HG03135 (cell line): ENCODE data around the gene RRN3.
"Not testable (repeated sequence)": the region's sequence is repeated elsewhere in the genome, so short reads cannot be mapped to it uniquely, and the experiment has no call there.

Source experiments
- ATAC-seq: cut with Tn5 transposase; IDR thresholded peaks from one replicate; pipeline ENCODE4 v1.9.1; 2021; ENCODE audit warnings: mild to moderate bottlenecking, moderate library complexity; ENCODE audit not compliant: unreplicated experiment

The RRN3 gene

DNA sequence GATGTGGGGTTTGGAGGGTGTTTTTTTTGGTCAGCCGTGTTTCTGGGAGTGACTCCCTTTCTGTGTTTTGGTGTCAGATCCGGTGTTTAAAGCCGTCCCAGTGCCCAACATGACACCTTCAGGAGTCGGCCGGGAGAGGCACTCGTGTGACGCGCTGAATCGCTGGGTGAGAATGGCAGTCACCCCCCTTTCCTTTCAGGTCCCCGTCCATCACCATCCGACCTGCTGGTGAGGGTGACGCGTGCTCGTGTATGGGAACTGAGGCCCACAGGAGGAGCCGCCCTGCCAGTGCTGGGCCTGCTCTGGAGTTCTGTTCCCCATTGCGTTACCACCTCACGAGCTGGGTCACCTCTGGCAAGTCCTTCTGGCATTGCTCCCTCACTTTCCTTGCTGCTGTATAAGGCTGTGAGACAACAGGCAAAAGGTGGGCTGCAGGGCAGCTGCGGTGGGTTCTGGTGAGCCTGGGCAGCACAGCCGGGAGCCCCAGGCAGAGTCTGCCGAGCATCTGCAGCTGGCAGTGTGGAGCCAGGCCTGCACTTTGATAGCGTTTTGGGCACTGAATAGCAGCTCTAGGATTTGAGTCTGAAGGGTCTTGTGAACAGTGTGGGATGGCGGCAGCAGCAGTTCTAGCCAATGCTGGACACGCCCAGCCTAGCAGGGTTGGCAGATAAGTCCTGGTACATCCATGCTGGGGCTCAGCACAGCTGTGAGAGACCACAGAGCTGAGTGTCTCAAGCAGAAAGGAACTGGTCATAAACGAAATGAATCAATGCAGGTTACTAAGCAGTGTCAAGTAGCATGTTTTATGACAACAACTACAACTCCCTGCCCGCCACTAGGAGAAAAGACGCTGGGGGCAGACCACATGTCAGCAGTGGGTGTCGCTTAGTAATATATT lies 65.0 kb downstream of the RRN3 start:
- ATAC-seq = not testable (repeated sequence)

DNA sequence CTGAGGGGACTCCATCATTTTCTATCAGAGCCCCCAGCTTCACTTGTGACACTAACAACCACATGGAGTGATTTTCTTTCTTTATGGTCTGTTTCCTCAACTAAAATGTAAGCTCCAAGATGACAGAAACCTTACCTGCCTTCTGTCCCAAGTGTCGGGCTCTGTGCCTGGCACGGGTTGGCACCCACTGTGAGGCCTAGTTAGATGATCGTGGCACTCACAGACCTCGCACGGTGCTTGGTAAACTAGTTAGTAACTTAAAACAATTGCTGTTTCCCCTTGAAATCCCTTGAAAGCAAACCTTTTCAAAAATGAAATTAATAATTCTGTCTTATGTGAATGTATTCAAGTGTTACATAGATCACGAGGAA lies 65.7 kb downstream of the RRN3 start:
- ATAC-seq = not testable (repeated sequence)

DNA sequence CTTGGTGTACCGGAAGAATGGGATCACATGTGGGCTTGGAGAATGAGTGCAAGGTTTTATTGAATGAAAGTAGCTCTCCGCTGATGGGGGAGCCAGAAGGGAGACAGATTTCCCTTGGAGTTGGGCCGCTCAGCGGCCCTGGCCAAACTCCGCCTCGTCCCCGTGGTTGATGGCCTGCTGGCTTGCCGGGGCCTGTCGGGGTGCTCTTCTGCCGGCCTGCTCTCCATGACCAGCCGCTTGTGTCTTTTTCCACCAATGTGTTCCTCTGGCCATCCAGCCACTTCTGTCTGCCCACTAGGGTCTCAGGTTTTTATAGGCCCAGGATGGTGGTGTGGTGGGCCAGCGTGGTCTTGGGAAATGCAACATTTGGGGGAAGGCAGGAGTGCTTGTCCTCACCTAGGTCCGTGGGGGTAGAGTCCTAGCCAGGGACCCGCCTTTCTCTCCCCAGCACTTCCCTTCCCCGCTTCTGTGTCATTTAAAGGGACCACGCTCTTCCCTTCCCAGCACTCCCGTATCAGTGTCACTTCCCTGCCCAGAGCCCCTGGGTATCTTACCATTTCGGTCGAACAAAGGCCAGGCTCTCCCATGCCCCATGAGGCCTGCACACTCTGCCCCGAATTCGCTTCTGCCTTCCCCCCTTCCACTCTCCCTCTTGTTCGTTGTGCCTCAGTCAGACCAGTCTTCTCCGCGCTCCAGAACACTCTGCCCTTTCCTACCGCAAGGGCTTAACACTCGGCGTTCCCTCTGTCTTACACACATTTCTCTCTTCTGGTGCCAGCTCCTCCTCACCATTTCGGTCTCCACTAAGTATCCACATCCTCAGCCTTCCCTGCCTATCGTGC lies 66.3 kb downstream of the RRN3 start:
- not testable (repeated sequence) for ATAC-seq

DNA sequence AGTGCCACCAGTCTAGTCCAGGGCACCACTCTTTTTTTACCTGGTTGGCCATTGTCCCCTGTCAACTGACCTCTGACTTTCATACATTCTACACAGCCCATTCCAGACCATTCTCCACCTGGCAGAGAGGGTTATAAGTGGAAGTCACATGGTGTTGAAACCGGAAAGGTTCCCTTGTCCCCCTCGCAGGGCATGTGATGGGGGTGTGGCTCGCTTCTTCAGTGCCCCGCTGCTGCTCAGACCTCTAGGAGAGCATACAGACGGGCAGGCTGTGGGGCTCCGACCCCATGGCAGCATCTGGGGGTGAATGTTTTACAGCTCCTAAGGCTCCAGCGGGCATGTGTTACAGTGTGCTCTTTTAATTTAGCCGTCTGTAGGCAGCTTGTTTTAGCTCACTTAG lies 67.0 kb downstream of the RRN3 start:
- ATAC-seq = not testable (repeated sequence)

DNA sequence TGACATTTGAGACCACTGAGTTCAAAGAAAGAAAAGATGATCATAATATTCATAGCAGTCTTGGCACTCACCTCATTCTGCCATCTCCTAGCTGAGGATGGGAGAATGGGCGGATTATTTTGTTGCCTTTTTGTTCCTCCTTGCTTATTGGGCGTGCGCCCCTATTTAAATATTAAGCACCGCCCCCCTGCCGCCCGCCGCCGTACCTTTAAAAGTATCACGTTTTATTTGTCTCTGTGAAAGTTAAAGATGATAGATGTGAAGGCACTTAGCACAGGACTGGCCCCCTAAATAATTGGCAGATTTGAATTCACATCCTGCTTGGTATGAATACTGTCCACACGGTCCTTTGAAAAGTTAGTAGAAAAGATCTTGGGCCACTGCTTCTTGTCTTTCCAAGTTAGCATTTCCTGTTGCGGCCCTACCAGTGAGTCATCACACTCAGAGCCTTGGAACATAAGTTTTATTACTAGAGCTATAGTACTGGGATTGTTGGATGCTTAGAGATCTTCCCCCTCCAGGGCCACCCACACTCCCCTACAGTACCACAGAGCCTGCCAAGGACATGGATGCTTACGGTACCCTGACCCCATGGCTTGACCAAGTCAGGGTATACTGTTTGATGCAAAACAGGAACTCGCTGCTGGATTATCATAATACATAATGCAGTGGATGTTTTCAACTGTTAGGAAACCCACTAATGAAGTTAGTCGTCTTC lies 68.7 kb downstream of the RRN3 start:
- not testable (repeated sequence) for ATAC-seq

DNA sequence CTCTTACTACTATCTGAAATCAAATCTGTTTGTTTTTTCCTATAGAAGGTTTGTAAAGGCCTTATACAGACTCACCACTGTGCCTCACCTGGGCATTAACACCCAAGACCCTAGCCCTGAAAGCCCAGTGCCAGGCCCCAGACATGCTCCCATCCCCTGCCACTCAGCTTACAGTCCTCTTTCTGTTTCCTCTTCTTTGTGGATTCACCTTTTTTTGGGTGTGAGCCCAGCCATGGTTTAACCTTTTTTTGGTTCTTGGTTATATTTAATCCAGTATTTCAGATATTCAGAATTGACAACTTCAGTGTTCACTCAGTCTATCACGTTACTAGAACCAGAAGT lies 69.2 kb downstream of the RRN3 start:
- ATAC-seq = not testable (repeated sequence)

DNA sequence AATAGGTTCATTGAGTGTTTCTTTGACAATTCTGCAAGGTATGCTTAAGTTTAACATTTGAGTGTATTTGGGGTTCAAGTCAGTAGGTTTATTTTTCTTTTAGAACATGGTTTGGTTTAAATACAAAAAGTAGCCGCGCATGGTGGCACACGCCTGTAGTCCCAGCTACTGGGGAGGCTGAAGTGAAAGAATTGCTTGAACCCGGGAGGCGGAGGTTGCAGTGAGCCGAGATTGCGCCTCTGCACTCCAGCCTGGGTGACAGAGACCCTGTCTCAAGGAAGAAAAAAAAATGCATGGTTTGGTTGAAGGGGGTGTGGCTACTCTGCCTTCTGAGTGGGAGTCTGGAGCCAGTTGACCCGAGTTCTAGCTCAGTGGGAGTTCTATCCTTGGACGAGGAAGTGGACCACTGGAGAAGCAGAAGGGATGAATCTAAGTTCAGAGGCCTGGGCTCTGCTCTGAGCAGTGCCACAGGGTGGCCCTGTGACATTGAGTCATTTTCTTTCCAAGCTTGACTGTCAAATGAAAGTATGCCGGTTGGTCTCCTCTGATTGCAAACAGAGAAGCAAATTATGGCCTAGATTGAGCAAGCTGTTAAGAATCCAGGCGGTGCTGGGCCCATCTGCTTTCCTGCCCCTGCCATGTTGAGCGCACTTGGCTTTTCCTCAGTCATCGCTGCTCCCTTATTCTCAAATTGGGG lies 70.5 kb downstream of the RRN3 start:
- not testable (repeated sequence) for ATAC-seq

DNA sequence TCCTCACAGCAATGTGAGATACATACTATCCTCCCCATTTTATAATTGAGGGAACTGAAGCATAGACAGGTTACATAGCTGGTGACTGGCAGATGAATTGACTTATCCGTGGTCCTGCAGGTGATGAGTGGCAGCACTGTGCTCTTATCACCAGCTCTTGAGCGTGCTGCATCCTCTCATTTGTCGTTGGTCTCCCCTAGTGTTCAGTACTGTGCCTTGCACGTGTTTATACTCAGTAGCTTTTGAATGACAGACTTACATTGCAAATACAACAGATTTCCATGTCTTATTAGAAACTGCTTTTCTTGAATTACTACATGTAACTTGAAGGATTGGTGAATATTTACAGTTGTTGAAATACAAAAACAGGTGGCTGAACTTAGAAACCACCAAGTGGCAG lies 71.9 kb downstream of the RRN3 start:
- peak; percentile 83 for ATAC-seq

DNA sequence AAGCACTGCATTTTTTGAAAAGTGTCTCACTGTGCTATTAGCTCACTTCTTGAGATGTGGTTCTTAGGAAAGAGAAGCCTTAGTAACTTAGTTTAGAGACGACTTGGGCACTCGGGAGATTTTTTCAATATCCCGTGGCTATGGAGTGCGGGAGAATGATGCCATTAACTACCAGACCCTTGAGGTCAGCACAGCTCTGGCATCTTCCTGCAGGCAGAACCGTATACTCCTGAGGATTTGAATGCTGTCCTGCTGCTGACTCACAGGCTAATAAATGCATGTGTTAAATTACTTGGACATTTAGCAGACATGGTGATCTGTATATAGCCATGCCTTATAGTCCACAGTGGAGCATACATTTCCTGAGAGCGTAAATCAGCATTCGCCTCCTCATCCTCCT lies 72.6 kb downstream of the RRN3 start:
- ATAC-seq = not testable (repeated sequence)

DNA sequence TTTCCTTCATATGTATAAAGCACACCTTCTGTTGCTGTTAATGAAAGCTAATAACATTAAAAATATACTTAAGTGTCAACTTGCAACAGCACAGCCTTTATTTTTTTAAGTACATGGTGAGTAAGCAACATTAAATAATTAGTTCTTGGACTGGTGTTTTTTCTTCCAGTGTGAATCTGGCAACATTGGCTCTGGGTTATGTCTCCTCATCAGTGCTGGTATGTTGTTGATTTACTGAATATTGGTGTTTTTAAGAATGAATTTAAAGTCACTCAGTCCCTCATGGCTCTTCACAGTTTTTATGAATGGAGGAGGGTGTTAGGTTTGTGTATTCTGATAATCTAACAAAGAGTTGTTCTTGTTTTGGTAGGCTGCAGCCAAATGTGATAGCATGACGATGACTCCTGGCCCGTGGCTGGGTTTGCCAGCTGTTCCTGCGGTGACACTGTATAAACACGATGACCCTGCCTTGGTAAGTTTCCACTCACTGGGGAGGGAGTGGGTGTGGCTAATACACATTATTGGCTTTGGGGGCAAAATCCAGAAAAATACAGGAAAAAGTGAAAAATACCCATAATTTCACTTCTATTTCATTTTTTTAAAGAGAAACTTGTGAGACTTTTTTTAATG lies 77.0 kb downstream of the RRN3 start:
- not testable (repeated sequence) for ATAC-seq

DNA sequence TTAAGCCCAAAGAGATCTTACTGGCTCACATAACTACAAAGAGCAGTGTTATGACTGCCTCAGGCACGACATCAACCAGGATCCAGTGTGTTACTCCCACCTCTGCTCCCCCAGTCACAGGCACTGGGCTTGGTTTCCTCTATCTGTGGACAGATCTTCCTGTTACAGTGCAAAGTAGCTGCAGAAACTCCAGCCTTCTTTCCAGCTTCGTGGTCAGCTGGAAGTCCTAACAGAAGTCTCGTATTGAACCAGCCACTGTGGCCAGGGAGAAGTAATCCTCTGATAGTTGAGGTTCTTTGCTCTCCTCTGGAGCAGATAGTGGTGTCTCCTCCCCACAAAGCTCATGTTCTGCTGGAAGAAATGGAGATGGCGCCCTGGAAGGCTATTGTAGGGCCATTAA lies 77.7 kb downstream of the RRN3 start:
- not testable (repeated sequence) for ATAC-seq

DNA sequence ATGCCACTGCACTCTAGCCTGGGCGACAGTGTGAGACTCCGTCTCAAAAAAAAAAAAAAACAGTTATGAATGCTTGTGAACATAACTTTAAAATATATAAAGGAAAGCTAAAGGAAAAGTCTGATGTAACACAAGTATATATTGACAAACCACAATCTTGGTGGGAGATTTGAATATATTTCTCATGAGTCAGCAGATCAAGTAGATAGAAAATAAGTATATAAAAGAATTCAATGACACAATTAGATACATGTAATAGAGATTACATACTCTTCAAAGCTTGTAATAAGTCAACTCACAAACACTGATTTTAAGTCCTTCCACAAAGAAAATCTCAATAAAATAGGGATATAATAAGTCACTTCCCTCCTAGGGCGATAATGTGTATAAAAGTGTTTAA lies 78.4 kb downstream of the RRN3 start:
- not testable (repeated sequence) for ATAC-seq

DNA sequence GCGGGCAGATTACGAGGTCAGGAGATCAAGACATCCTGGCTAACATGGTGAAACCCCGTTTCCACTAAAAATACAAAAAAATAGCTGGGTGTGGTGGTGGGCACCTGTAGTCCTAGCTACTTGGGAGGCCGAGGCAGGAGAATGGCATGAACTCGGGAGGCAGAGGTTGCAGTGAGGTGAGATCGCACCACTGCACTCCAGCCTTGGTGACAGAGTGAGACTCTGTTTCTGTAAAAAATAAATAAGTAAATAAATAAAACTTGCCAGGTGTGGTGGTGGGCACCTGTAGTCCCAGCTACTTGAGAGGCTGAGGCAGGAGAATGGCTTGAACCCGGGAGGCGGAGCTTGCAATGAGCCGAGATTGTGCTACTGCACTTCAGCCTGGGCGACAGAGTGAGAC lies 81.1 kb downstream of the RRN3 start:
- not testable (repeated sequence) for ATAC-seq
